Hippocampal formation (tissue), 2 donors: ENCODE data around the gene SIGLEC9.

ENCODE experiments used
- DNase-seq, 2 donors: peaks; one replicate each; lab custom pipeline; 2025; lab: John Stamatoyannopoulos, UW

SIGLEC9 gene

DNA sequence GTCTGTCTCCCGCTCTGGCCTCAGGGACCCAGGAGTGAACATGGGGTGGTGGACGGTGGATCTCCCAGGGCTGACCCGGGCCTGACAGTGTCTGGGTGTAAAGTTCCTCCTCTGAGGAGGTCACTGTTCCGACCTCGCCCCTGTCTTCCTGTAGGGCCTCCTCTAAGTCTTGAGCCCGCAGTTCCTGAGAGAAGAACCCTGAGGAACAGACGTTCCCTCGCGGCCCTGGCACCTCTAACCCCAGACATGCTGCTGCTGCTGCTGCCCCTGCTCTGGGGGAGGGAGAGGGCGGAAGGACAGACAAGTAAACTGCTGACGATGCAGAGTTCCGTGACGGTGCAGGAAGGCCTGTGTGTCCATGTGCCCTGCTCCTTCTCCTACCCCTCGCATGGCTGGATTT lies at the start of gene SIGLEC9:
SIGLEC9 (plus strand) TSS at position 178 of the 400 bp plus-strand sequence; CDS start at position 247, 69 bp downstream.
- DNase-seq = no peak

- no peak for DNase-seq
Observed at GRCh38 chr19:51075998-51076397, 48.7 kb upstream of the SIGLEC9 start.

DNA sequence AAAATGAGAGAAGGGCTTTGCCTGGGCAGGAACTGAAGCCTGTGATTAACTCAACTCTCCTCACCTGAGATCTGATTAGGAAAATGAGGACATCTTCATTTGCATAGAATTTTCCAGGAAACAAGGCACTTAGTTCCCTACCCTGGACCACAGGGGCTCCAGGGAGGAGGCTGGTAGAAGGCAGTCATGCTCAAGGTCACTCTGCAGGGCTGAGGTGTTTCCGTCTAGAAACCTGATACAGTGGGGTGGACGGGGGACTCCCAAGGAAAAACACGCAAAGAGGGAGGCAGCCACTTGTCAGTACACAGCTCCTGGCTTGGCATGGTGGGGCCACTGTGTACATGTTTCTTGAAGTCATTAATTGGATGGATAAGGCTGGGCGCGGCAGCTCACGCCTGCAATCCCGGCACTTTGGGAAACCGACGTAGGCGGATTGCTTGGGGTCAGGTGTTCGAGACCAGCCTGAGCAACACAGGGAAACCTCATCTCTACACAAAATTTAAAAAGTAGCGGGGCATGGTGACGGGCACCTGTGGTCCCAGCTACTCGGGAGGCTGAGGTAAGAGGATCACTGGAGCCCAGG lies 48.0 kb upstream of the SIGLEC9 start:
- no peak for DNase-seq

GRCh38 chr19:51078104-51078503 lies 46.6 kb upstream of the SIGLEC9 start:
- no peak for DNase-seq

DNA sequence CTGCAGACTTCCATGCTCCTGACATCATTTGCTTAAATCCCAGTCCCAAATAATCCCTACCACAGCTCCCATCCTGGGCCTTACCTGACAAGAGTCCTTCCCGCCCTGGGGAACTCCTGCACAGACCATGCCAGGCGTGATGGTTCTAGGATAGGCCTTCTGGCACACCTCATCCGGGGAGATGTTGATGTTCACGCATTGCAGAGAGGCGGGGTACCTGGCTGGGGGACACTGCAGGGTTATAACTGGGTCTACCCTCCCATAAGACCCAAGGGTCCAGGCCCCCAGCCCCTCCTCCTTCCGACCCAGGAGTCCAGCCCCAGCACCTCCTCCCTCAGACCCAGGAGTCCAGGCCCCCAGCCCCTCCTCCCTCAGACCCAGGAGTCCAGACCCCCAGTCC lies 46.0 kb upstream of the SIGLEC9 start:
- no peak for DNase-seq

DNA sequence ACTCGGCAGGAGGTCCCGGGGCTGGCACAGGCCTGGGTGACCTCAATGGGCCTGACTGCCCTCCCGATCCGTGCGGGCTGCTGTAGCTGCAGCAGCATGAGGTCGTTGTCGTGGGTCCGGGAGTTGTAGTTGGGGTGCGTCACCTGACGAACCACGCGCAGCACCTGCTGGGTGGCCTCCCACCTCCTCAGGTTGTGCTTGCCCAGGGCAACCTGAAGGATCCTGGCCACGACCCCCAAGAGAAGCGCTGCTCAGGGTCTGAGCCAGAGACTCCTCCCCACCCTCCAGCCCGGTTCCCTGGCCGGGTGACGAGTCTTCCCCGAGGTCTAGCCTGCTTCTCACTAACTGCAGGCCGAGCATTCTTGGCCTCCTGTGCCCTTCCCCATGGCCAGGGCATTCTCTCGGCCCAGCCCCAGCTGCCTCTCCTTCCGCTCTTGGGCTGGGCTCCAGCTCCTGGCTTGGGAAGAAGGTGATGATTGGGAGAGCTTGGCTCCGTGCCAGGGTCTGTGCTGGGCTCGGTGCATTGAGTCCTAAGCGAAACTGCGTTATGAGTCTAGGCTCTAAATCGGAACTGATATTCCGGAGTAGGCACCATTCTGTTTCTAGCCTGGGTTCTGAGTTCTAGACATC lies 45.1 kb upstream of the SIGLEC9 start:
- no peak for DNase-seq

GRCh38 chr19:51081476-51081875 lies 43.2 kb upstream of the SIGLEC9 start:
- no peak for DNase-seq

GRCh38 chr19:51082611-51083010 lies 42.1 kb upstream of the SIGLEC9 start, which contains the start of gene KLK14:
Gene KLK14, minus strand, starts transcription at chr19:51082887. Its CDS starts 273 bp downstream, at chr19:51082614.
- no peak for DNase-seq

GRCh38 chr19:51083181-51083580 lies 41.5 kb upstream of the SIGLEC9 start:
- no peak for DNase-seq

DNA sequence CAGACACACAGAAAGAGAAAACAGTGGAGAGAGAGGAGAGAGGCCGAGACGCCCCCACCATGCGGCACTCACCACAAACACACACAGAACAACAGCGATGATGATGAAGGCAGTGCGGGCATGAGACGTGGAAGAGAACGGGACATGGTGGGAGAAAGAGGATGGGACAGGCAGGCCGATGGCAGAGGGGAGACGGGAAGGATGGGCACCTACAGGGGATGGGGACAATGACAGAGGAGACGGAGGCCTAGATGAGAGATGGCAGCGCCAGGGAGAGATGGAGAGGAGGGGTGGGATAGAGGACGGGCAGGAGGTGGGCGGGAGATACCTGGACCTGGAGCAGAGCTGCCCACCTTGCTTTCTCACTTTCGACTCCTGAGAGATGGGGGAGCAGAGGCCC lies 40.9 kb upstream of the SIGLEC9 start:
- DNase-seq = no peak

- DNase-seq = no peak
Observed at GRCh38 chr19:51084505-51084904, 40.2 kb upstream of the SIGLEC9 start.

DNA sequence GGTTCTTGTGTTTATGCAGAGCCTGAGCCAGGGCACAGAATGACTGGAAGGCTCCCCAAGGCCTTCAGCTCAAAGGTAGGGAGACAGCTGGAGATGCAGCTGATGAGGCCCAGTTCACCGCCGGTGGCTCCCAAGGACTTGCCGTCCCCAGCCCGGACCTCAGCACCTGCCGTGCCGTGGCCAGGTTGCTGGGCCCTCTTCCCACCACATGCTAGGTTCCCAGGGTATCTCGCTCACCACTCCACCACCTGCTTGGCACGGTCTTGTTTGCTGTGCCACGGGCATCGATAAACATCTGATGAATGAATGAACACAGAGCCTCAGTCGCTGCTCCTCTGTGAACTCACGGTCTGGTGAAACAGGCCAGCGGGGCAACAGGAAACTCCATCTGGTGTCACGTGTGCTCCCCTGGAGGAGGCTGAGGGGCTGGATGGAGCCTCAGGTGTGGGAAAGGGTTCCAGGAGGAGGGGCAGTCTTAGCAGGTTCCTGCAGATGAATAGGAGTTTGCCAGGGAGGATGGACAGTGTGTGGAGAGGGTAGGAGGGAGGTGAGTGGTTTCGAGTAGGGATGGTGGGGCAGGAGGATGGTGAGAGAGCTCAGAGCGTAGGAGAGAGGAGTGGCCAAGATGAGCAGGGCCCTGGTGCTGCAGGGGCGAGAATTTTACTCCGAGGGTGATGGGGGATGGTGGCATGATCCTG lies 38.4 kb upstream of the SIGLEC9 start:
- no peak for DNase-seq

DNA sequence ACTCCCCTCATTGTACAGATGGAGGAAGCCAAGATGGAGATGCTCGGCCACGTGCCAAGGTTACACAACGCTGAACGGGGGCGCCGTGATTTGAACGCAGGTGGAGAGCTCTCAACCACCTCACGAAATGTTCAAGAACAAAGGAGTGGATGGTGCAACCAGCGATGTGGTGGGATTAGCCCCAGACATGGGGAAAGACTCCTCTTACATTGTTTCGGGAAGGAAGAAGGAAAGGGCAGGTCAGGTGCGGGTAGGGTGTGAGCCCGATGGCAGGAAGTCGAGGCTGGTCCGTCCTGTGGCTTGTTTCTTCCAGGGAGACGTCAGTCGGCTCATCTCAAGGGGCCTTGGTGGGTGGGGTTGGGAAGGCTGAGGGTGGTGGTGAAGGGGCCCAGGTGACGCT lies 34.9 kb upstream of the SIGLEC9 start:
- no peak for DNase-seq

DNA sequence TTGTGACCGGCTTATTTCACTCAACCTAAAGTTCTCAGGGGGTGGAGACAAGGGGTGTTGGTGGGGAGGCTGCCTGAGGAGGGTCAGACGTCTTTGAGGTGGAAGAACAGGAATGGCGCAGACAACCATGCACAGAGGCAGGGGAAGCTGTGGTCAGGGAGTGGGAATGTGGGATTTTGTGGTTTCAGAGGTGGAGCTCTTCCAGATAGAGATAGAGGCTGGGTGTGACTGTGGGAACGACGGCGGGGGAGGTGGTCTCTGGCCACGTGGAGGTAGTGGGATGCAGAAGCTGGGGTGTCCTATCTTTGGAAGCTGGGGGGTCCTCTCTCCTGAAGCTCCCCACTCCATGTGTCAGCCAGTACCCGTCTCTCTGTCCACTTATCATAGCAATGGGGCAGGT lies 34.2 kb upstream of the SIGLEC9 start:
- no peak for DNase-seq

DNA sequence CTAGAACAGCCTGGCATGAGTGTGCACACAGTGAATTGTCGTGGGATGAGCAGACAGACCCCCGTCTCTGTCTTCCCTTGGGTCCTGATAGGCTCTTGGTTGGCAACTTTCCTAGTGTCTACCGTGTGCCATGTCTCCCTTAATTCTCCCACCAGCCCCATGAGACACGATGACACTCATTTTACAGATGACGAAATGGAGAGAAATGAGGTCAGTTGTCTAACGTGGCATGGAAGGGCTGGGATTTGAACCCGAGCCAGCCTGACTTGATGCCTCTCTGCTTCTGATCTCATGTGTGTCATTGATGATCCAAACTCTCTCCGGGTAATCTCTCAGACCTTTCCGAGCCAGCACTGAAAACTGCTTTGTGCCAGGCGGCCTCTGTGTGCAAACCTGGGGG lies 33.6 kb upstream of the SIGLEC9 start:
- DNase-seq = no peak

DNA sequence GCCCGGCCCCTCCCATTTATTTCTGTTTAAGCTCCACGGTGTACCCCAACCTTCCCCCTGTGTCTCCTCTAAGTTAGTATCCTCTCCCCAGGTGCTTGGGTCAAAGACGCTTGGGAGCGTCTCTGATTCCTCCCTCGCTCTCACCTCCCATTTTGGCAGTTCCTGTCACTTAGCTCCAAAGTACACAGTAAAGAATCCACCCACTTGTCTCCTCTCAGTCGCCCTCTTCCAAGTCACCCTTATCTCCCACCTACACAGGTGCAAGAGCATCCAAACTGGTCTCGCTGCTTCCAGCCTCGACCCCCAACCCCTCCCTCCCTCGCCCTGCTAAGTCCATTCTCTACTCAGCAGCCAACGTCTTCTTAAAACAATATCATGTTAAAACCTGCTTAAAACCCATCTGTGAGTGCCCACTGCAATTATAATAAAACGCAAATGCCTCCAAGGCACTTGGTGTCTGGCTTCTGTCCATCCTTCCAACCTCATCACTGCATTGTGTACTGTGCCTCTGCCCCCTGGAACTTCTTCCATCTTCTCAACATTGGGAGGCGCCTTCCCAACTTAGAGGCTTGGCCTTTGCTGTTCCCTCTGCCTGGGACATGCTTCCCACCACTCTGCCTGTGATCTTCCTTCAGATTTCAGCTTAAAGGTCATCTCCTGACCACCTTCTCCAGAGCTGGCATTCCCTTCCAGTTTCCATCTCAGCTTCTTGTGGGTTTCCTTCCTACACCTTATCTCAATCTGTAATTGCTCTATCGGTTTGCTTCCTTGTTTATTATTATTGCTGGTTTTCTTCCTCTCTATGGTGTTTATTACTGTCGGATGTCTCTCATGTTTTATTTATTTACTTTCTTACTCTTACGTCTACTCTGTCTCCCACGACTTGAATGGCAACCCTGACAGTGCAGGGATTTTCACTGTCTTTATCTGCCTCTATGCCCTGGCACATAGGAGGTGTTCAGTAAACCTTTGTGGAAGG lies 32.5 kb upstream of the SIGLEC9 start:
- no peak for DNase-seq

DNA sequence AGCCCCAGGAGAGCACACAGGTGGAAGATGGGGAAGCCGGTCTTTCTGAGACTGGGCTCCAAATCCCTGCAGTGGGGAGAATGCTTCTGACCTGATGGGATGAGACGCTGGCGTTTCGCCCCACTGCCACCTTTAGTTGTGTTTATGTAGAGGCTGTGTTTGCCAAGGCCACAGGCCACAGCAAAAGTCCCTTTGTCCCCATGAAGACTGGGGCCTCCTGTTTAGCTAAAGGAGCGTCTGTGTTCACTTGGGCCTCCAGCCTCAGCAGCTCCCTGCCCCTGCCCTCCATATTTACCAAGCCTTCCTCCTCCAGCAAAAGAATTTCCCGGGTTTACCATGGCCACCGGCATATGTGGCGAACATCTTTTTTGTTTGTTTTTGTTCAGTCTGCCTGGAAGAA lies 31.6 kb upstream of the SIGLEC9 start:
- no peak for DNase-seq

DNA sequence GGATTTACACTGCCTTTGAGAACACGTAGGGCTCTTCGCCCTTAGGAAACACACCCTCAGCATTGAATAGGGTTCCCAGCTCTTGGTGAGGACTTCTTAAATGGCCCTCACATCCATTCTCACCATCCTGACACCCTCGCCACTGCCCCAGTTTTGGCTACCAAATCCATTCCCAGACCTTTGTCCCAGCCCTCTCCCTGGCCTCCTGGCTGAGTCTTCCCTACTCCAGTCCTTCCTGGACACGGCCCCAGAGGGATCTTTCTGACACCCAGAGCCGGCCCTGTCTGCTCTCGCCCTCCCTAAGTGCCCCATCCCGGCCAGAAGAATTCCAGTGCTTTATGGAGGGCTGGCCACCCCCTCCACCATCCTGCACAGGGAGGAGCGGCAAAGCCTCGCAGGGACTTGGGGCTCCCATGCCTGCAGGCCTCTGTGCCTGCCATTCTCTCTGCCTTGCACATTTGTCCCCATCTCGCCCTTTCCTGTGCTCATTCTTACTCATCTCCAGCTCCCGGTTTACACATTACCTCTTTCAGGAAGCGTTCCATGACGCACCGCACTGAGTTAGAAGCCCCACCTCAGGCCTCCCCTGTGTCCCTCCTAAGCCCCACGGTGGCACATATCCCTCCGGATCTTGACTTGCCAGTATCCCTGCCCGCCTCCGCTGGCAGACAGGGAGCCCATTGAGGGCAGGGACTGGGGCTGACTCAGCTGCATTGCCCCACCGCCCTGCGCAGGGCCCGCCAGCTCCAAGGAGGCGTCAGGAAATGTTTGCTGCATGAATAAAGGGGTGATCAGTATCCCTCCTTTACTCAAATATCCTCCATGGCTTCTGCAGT lies 31.0 kb upstream of the SIGLEC9 start:
- no peak for DNase-seq

DNA sequence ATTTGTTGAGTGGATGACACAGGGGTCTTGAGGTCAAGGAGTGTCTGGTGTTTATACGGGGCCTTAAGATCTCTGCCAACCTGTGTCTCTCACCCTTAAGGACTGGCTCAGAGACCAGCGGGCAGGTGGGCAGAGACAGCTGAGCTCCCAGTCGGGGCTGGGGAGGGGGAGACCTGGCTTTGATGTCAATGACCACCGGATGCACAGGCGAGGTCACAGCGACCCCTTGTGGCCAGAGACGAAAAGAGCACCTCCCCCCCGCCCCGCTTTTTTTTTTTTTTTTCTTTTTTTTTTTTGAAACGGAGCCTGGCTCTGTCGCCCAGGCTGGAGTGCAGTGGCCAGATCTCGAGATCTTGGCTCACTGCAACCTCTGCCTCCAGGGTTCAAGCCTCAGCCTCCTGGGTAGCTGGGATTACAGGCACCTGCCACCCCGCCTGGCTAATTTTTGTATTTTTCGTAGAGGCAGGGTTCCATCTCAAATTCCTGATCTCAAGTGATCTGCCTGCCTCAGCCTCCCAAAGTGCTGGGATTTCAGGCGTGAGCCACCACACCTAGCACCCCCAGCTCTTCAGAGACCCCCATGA lies 29.9 kb upstream of the SIGLEC9 start:
- no peak for DNase-seq

DNA sequence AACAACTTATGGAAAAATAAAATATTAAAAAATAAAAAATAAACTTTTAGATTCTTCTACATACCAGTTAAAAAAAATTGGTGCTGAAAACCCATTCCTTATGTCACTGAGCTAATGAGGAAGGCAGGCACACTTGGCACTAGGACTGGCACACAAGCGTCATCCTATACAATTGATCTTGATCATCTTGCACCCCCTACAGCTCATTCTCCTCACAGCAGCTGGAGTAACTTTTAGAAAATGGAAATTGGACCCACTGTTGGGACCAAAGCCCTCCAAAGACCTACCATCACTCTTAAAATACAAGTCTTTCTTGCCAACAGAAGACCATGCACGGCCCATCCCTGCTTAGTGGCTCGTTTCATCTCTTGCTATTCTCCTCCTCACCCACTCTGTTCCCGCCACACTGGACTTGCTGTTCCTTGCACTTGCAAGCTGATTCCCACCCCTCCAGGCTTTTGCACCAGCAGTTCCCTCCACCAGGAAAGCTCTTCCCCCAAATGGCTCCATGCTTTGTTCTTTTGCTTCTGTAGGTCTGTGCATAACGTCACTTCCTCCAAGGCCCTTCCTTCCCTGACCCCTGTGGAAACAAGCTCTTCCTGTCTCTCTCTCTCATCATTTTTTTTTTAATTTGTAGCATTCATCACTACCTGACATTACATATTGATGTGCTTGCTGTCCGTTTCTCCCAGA lies 28.1 kb upstream of the SIGLEC9 start:
- DNase-seq = no peak
